H1 (cell line): ENCODE measurements around the gene KRTAP10-7. TPM values are rescaled to one million over a fixed set of nuclear protein-coding genes. Genes with fewer than 3 reads are reported as not detected.

ENCODE experiments used
- CTCF ChIA-PET: fragments of 300-600 bp; sonication (Branson Sonifier 250); formaldehyde crosslinking; loops from one replicate; lab custom pipeline; 2021; ENCODE audit not compliant: partially characterized antibody; lab: Charles Lee
- POLR2A ChIA-PET: fragments of 300-600 bp; sonication (Branson Sonifier 250); formaldehyde crosslinking; loops from one replicate; lab custom pipeline; 2021; ENCODE audit warnings: inconsistent platforms; ENCODE audit not compliant: partially characterized antibody; lab: Charles Lee
- DNase-seq, 2 experiments: peaks; one replicate each; pipeline versions ENCODE4 v3.0.0 to v3.0.0-alpha.2; 2010 to 2022; ENCODE audit warnings: low spot score in 2 of 2, low read depth in 1 of 2, mixed read lengths in 1 of 2
- FAIRE-seq: peaks from 2 replicates; lab custom pipeline; 2011; peaks lifted over from hg19 to GRCh38; lab: Jason Lieb, UNC
- H2AFZ ChIP-seq: 2 replicates; pipeline ENCODE4 v1.8.1; 2012; ENCODE audit warnings: low read length, inconsistent platforms
- H2AK5ac ChIP-seq: 2 replicates; pipeline ENCODE4 v1.6.1; 2013; ENCODE audit warnings: low read depth, low read length
- H2BK120ac ChIP-seq: replicated peaks from 2 replicates; pipeline ENCODE3; 2013; ENCODE audit warnings: low read depth, low read length, inconsistent platforms
- H2BK12ac ChIP-seq: 2 replicates; pipeline ENCODE4 v1.6.1; 2013; ENCODE audit warnings: low read depth, low read length
- H2BK15ac ChIP-seq: 2 replicates; pipeline ENCODE4 v1.6.1; 2013; ENCODE audit warnings: low read length
- H2BK20ac ChIP-seq: 2 replicates; pipeline ENCODE4 v1.6.1; 2013; ENCODE audit warnings: low read length
- H2BK5ac ChIP-seq: 2 replicates; pipeline ENCODE4 v1.6.1; 2013; ENCODE audit warnings: low read depth, low read length
- H3K14ac ChIP-seq: 2 replicates; pipeline ENCODE4 v1.6.1; 2013; ENCODE audit warnings: inconsistent platforms; ENCODE audit not compliant: insufficient read length
- H3K18ac ChIP-seq: 2 replicates; pipeline ENCODE4 v1.6.1; 2013; ENCODE audit warnings: low read length; ENCODE audit errors: extremely low read depth
- H3K23ac ChIP-seq: 2 replicates; pipeline ENCODE4 v1.6.1; 2013; ENCODE audit warnings: inconsistent platforms; ENCODE audit not compliant: insufficient read length
- H3K23me2 ChIP-seq: 2 replicates; pipeline ENCODE4 v1.6.1; 2013; ENCODE audit warnings: low read depth, low read length
- H3K27ac ChIP-seq: 2 replicates; pipeline ENCODE4 v1.6.1; 2011; ENCODE audit warnings: low read depth, low read length, inconsistent platforms
- H3K27me3 ChIP-seq, 4 experiments: replicated peaks in 1 of 4; 1 replicate in 1 of 4; 2 replicates in 3 of 4; pipeline versions ENCODE4 v1.6.1 to v1.8.1; 2011 to 2013; ENCODE audit warnings: low read length in 3 of 4, mild to moderate bottlenecking in 3 of 4, inconsistent platforms in 2 of 4, mixed read lengths in 2 of 4, moderate library complexity in 1 of 4; ENCODE audit not compliant: control insufficient read depth in 3 of 4, insufficient read depth in 3 of 4; ENCODE audit errors: extremely low read depth in 1 of 4
- H3K36me3 ChIP-seq, 4 experiments: 2 replicates each; pipeline versions ENCODE4 v1.6.1 to v1.8.1; 2011 to 2013; ENCODE audit warnings: mild to moderate bottlenecking in 4 of 4, low read length in 3 of 4, moderate library complexity in 2 of 4, control low read depth in 1 of 4, inconsistent platforms in 1 of 4; ENCODE audit not compliant: insufficient read depth in 4 of 4, control insufficient read depth in 2 of 4
- H3K4ac ChIP-seq: replicated peaks from 2 replicates; pipeline ENCODE3; 2013; ENCODE audit warnings: low read length, low read depth, mixed read lengths, inconsistent platforms; ENCODE audit not compliant: insufficient read length
- H3K4me1 ChIP-seq, 4 experiments: replicated peaks in 1 of 4; 1 replicate in 1 of 4; 2 replicates in 3 of 4; pipeline versions ENCODE4 v1.6.1 to v1.8.1; 2011 to 2013; ENCODE audit warnings: low read length in 3 of 4, inconsistent platforms in 2 of 4, mixed read lengths in 1 of 4; ENCODE audit not compliant: insufficient read depth in 4 of 4, control insufficient read depth in 3 of 4
- H3K4me2 ChIP-seq, 2 experiments: 2 replicates each; pipeline versions ENCODE4 v1.6.1 to v1.8.1; 2011 to 2013; ENCODE audit warnings: low read depth in 2 of 2, low read length in 2 of 2, control low read depth in 1 of 2, inconsistent platforms in 1 of 2, mild to moderate bottlenecking in 1 of 2; ENCODE audit not compliant: insufficient read depth in 1 of 2
- H3K4me3 ChIP-seq, 4 experiments: fragments of 200-600, 300-600 bp in 1 of 4; sonication (generic), shearing (Covaris generic), sonication (Bioruptor Twin) in 1 of 4; 2 replicates each; pipeline versions ENCODE4 v1.5.1 to v1.8.1; 2011 to 2016; ENCODE audit warnings: low read length in 4 of 4, low read depth in 3 of 4, control low read depth in 2 of 4, inconsistent platforms in 2 of 4, mild to moderate bottlenecking in 2 of 4, mixed read lengths in 1 of 4, moderate library complexity in 1 of 4; ENCODE audit not compliant: insufficient read depth in 2 of 4; ENCODE audit errors: extremely low read depth in 1 of 4
- H3K56ac ChIP-seq: replicated peaks from 2 replicates; pipeline ENCODE3; 2013; ENCODE audit warnings: low read depth, mild to moderate bottlenecking, mixed read lengths, low read length, inconsistent platforms; ENCODE audit not compliant: insufficient read length
- H3K79me1 ChIP-seq: 2 replicates; pipeline ENCODE4 v1.6.1; 2013; ENCODE audit warnings: low read depth, low read length, control low read depth
- H3K79me2 ChIP-seq, 2 experiments: 2 replicates each; pipeline versions ENCODE4 v1.6.1 to v1.8.1; 2012 to 2013; ENCODE audit warnings: low read length in 2 of 2, mild to moderate bottlenecking in 2 of 2, inconsistent platforms in 1 of 2; ENCODE audit not compliant: insufficient read depth in 2 of 2, control insufficient read depth in 1 of 2
- H3K9ac ChIP-seq, 4 experiments: replicated peaks in 1 of 4; 1 replicate in 1 of 4; 2 replicates in 3 of 4; pipeline versions ENCODE4 v1.6.1 to v1.8.1; 2011 to 2013; ENCODE audit warnings: low read depth in 3 of 4, low read length in 3 of 4, control low read depth in 2 of 4, mild to moderate bottlenecking in 2 of 4, moderate library complexity in 2 of 4, inconsistent platforms in 1 of 4; ENCODE audit errors: extremely low read depth in 1 of 4
- H3K9me3 ChIP-seq, 2 experiments: 2 replicates each; pipeline versions ENCODE4 v1.6.1 to v1.8.1; 2012 to 2013; ENCODE audit warnings: mild to moderate bottlenecking in 2 of 2, moderate library complexity in 2 of 2, control low read depth in 1 of 2, inconsistent platforms in 1 of 2, low read depth in 1 of 2, low read length in 1 of 2, mixed read lengths in 1 of 2; ENCODE audit not compliant: insufficient read depth in 2 of 2
- H4K20me1 ChIP-seq, 2 experiments: replicated peaks in 1 of 2; 2 replicates each; pipeline versions ENCODE3 to v1.8.1; 2011 to 2013; ENCODE audit warnings: inconsistent platforms in 2 of 2, low read length in 2 of 2, mild to moderate bottlenecking in 1 of 2; ENCODE audit not compliant: insufficient read depth in 2 of 2, control insufficient read depth in 1 of 2
- H4K5ac ChIP-seq: 2 replicates; pipeline ENCODE4 v1.6.1; 2013; ENCODE audit warnings: low read length, low read depth, mixed read lengths, inconsistent platforms; ENCODE audit not compliant: insufficient read length
- H4K8ac ChIP-seq: 2 replicates; pipeline ENCODE4 v1.8.0; 2013; ENCODE audit warnings: mild to moderate bottlenecking, moderate library complexity, low read length, inconsistent platforms; ENCODE audit not compliant: insufficient read depth; ENCODE audit errors: extremely low read depth
- H4K91ac ChIP-seq: replicated peaks from 2 replicates; pipeline ENCODE3; 2013; ENCODE audit warnings: low read length, mixed read lengths, inconsistent platforms; ENCODE audit not compliant: insufficient read length
- ASH2L ChIP-seq: fragments of 200-600, 300-600 bp; sonication (generic); IDR thresholded peaks from one replicate; pipeline ENCODE4 v1.7.1; 2017; ENCODE audit warnings: low read length
- EP300 ChIP-seq, 2 experiments: IDR thresholded peaks; 1 replicate in 1 of 2; 2 replicates in 1 of 2; pipeline ENCODE4 v1.6.1; 2011 to 2012; ENCODE audit warnings: low read depth in 2 of 2, low read length in 2 of 2, mild to moderate bottlenecking in 2 of 2, borderline replicate concordance in 1 of 2, inconsistent platforms in 1 of 2, moderate library complexity in 1 of 2
- JUND ChIP-seq: IDR thresholded peaks from 2 replicates; pipeline ENCODE4 v1.6.1; 2011; ENCODE audit warnings: mild to moderate bottlenecking, improper control_type of control experiment, low read length
- NRF1 ChIP-seq: IDR thresholded peaks from 2 replicates; pipeline ENCODE4 v1.6.1; 2011; ENCODE audit warnings: mild to moderate bottlenecking, low read depth, low read length, improper control_type of control experiment
- SUZ12 ChIP-seq: fragments of 200-600 bp; sonication (generic); IDR thresholded peaks from 2 replicates; pipeline ENCODE4 v1.6.1; 2012; ENCODE audit warnings: mild to moderate bottlenecking, inconsistent platforms, low read length, moderate library complexity, mixed read lengths
- TBP ChIP-seq: IDR thresholded peaks from 2 replicates; pipeline ENCODE4 v1.6.1; 2011; ENCODE audit warnings: low read depth, low read length, improper control_type of control experiment
- TEAD4 ChIP-seq: IDR thresholded peaks from 2 replicates; pipeline ENCODE4 v1.6.1; 2012; ENCODE audit warnings: low read depth, low read length, inconsistent platforms, mixed read lengths
- WGBS, 2 experiments: shearing (Covaris generic) in 1 of 2; methylation state at CpG; one replicate each; pipeline versions ENCODE4 v1.1.6 to v1.1.7; 2013 to 2015; ENCODE audit warnings: low lambda C conversion rate in 2 of 2, mixed read lengths in 2 of 2, inconsistent platforms in 1 of 2, low coverage in 1 of 2, missing lambda C conversion rate in 1 of 2; ENCODE audit not compliant: insufficient replicate concordance in 2 of 2, insufficient coverage in 1 of 2, insufficient read length in 1 of 2; ENCODE audit errors: extremely low coverage in 1 of 2, missing lambda C conversion rate in 1 of 2; 5-methylcytosine and 5-hydroxymethylcytosine counted together
- polyA plus RNA-seq, 7 experiments: library from polyadenylated mRNA; depleted of rRNA in 3 of 7; stranded (reverse) in 5 of 7; unstranded in 2 of 7; fragments of >200 nt in 5 of 7; fragments of 200-250 nt in 2 of 7; gene quantifications; 1 replicate in 5 of 7; 2 replicates in 1 of 7; 4 replicates in 1 of 7; pipeline versions ENCODE4 v1.2.1 to v1.2.3, GENCODE V29; 2011 to 2013; ENCODE audit warnings: missing spikeins in 2 of 7, mixed read lengths in 2 of 7
- total RNA-seq: library from RNA; stranded (reverse); fragmentation: NEBNext Ultra II Directional; extraction: Animal tissue kit (Norgen Biotek cat#: 25700); gene quantifications from 2 replicates; pipeline ENCODE4 v1.2.1, GENCODE V29; 2021
- TF ChIP-seq, protein P1 (sequence below), 3 experiments: IDR thresholded peaks; 1 replicate in 2 of 3; 2 replicates in 1 of 3; pipeline versions ENCODE4 v1.5.1 to v1.6.1; 2011; ENCODE audit warnings: low read length in 3 of 3, mild to moderate bottlenecking in 3 of 3, inconsistent platforms in 2 of 3, low read depth in 1 of 3, moderate library complexity in 1 of 3; ENCODE audit not compliant: insufficient read depth in 1 of 3; ENCODE audit errors: control extremely low read depth in 1 of 3
- TF ChIP-seq, protein P2 (sequence below): IDR thresholded peaks from 2 replicates; pipeline ENCODE4 v1.6.1; 2011; ENCODE audit warnings: low read depth, mild to moderate bottlenecking, low read length; ENCODE audit not compliant: insufficient read depth

KRTAP10-7 gene
- total and polyA plus RNA-seq, 2 of the 8 experiments (the other 6 are each of a cell fraction or from before 2014, with no cell fraction given): not detected

DNA sequence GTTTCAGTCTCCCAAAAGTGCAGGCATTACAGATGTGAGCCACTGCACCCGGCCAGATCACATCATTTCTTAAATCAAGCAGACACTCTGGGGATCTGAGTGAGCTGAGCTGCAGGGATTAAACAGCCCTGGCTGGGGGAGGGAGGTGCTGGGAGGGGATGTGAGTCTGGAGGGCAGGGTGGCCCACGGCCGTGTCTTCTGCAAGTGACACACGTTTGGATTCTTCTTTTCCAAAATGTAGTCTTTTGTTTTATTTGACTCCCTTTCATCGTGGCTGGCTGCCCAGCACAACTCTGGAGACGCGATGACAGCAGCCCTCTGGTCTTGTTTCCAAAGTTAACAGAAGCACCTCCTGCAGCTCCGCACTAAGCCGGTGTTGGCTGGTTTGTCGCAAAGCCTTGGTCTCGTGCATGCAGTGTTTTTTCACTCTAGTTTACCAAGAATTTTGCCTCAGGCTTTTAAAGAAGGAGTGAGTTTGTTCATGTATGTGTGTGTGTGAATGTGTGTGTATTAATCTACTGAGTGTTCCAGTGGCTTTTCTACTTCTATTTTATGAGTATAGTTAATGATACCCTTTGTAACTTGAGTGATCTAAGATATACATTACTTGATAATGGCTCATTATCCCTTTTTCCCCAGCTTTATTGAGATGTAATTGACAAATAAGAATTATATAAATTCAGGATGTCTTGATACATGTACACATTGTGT lies 17.2 kb upstream of the KRTAP10-7 start:
- H3K27ac ChIP-seq: no peak overlapping the region
- TF ChIP-seq ASH2L (no peak), SUZ12 (no peak), NRF1 (no peak), TEAD4 (no peak), EP300 (IDR thresholded peaks at IDR 0.05; ENCODE audit: borderline replicate concordance in 1 of 2, low read depth in 2 of 2, low read length in 2 of 2) (no peak), JUND (no peak), TBP (no peak)
- TF ChIP-seq, protein P1, sequence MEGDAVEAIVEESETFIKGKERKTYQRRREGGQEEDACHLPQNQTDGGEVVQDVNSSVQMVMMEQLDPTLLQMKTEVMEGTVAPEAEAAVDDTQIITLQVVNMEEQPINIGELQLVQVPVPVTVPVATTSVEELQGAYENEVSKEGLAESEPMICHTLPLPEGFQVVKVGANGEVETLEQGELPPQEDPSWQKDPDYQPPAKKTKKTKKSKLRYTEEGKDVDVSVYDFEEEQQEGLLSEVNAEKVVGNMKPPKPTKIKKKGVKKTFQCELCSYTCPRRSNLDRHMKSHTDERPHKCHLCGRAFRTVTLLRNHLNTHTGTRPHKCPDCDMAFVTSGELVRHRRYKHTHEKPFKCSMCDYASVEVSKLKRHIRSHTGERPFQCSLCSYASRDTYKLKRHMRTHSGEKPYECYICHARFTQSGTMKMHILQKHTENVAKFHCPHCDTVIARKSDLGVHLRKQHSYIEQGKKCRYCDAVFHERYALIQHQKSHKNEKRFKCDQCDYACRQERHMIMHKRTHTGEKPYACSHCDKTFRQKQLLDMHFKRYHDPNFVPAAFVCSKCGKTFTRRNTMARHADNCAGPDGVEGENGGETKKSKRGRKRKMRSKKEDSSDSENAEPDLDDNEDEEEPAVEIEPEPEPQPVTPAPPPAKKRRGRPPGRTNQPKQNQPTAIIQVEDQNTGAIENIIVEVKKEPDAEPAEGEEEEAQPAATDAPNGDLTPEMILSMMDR (IDR thresholded peaks at IDR 0.05; ENCODE audit: control extremely low read depth in 1 of 3, insufficient read depth in 1 of 3, low read depth in 1 of 3, low read length in 3 of 3): no peak
- TF ChIP-seq, protein P2, sequence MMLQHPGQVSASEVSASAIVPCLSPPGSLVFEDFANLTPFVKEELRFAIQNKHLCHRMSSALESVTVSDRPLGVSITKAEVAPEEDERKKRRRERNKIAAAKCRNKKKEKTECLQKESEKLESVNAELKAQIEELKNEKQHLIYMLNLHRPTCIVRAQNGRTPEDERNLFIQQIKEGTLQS: no peak

More for the DNA sequence above, 17.2 kb upstream of the KRTAP10-7 start:
- Histone ChIP-seq H3K4me2 (no peak overlapping the region), H2BK5ac (no peak overlapping the region), H4K8ac (no peak overlapping the region), H3K18ac (no peak overlapping the region), H2BK20ac (no peak overlapping the region), H3K27me3 (no peaks in the 10 kb centered on the region), H3K36me3 (no peaks in the 10 kb centered on the region), H3K4me1 (no peaks in the 10 kb centered on the region; a peak in 1 of 7 replicates), H3K4ac (no peak overlapping the region), H4K5ac (no peak overlapping the region), H4K91ac (no peak overlapping the region), H3K79me2 (no peaks in the 10 kb centered on the region), H2AK5ac (no peak overlapping the region), H2BK12ac (no peak overlapping the region), H2AFZ (no peak overlapping the region), H2BK120ac (no peak overlapping the region), H3K79me1 (no peaks in the 10 kb centered on the region), H3K4me3 (no peak overlapping the region), H2BK15ac (no peak overlapping the region), H3K56ac (no peak overlapping the region), H3K23me2 (no peaks in the 10 kb centered on the region), H3K14ac (no peak overlapping the region), H3K9me3 (peaks cover 0 to 3% of the 10 kb centered on the region in 2 experiments; a peak in 2 of 4 replicates), H4K20me1 (no peaks in the 10 kb centered on the region), H3K9ac (no peak overlapping the region), H3K23ac (no peak overlapping the region)
- DNase-seq (no peak), FAIRE-seq (no peak)
- 78% methylated on average over 9 of the region's 11 CpGs; no CpG with 5 or more reads in 1 of the 2 experiments for WGBS, 2 experiments
- POLR2A ChIA-PET: interaction anchor here (1.2 to 1.9 kb wide), 3 partner anchors 11 to 170 kb away, joined by 3 to 4 read pairs (median 3); no protein-coding TSS in a partner anchor
- CTCF ChIA-PET: interaction anchor here (1.4 to 1.7 kb wide), 2 partner anchors 8 to 9 kb away, joined by 5 to 6 read pairs; partner anchors contain the start of gene KRTAP10-6
